ENCODE measurements around the gene RNF224.

Gene RNF224

DNA sequence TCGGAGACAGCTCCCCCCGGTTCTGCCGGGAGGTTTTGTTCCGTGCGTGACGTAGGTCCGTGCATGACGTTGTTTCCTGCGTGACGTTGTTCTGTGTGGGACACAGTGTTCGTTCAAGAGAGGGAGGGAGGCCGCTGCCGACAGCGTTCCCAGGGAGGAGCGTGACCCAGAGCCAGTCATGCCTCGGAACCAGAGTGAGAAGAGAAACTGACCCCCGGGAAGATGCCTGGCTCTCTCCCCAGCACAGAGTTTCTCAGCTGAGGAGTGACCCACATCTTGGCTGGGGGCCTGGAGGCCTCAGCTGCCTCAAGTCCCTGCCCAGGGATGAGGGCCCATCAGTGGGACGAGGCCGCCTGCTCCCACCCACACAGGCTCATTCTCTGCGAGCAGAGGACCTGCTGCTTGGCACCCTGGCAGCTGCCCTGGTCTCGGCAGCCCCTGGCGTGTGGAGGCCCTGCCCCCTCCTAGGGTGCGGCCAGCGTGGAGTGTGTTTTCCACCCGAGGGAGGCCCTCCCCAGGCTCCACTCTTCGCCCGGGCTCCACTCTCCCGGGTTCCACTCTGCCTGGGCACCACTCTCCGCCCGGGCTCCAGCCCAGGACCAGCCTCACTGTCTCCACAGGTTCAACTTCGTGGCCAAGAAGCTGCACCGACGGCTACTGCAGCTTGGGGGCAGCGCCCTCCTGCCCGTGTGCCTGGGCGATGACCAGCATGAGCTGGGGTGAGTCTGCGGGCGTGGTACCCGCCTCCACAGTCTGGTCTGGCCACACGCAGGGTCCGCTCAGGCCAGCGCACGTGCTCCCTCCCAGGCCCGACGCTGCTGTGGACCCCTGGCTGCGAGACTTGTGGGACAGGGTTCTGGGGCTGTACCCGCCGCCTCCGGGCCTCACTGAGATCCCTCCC lies 13.9 kb upstream of the RNF224 start:
- in situ Hi-C loops (cut with MboI; ENCODE audit: low sequenced_read_pairs): no loop called here

DNA sequence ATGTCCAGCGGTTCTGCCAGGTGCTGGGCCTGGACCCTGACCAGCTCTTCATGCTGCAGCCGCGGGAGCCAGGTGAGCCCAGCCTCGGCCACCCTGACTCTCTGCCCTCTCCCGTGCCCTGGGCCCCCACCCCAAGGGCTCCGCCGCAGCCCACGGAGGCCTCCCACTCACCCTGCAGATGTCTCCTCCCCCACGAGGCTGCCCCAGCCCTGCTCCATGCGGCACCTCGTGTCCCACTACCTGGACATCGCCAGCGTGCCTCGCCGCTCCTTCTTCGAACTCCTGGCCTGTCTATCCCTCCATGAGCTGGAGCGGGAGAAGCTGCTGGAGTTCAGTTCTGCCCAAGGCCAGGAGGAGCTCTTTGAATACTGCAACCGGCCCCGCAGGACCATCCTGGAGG lies 12.7 kb upstream of the RNF224 start:
- in situ Hi-C loops (cut with MboI; ENCODE audit: low sequenced_read_pairs): no loop called here

DNA sequence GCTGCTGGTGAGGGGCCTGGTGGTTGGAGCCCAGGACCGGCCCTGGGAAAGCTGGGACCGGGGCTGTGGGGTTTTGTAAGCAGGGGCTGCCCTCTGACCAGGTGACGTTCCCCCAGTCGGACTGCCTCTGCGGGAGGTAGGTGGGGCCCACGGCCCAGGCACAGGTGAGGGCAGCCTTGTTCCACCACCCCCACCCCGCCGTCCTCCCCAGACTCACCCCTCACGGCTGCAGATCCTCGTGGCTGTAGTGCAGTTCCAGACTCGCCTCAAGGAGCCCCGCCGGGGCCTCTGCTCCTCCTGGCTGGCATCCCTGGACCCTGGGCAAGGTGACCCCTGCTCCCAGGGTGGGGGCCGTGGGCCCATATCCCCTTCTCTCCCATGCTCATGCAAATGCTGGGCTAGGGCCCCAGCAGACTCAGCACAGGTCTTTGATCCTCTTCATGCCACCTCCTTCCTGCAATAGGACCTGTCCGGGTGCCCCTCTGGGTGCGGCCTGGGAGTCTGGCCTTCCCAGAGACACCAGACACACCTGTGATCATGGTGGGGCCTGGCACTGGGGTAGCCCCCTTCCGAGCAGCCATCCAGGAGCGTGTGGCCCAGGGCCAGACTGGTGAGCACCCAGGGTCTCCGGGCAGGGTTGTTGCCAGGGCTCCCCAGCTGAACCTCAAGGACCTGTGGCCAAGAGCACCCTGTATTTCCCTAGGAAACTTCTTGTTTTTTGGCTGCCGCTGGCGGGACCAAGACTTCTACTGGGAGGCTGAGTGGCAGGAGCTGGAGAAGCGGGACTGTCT lies 11.9 kb upstream of the RNF224 start:
- in situ Hi-C loops (cut with MboI; ENCODE audit: low sequenced_read_pairs): no loop called here

DNA sequence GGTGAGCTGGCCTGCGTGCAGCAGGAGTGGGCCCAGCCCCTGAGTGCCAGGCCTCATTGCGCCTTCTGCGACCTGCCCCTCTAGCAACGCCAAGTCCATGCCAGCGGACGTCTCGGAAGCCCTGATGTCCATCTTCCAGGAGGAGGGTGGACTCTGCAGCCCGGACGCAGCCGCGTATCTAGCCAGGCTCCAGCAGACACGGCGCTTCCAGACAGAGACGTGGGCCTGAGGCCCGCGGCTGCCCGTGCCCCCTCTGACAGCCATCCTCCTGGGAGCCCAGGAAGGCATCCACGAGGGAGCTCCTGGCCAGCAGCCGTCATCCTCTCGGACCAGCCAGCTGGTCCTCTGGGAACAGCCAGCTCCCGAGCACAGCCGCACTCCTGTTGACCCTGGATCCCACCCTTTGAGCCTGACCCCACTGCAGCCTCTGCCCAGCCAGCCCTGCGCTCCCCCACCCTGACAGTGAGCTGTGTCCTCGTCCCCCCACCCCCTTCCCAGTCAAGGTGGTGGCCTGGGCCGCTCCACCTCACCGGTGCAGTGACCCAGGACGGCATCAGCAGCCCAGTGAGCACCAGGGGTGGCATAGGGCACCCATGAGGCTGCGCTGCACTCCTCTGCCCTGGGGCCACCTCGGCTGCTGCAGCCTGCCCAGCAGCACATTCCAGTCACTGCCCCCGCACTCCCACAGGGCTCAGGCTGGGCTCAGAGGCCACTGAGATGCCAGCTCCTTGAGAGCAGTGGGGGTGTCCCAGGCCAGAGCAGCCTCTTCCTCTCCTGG lies 10.9 kb upstream of the RNF224 start:
- in situ Hi-C loops (cut with MboI; ENCODE audit: low sequenced_read_pairs): no loop called here

DNA sequence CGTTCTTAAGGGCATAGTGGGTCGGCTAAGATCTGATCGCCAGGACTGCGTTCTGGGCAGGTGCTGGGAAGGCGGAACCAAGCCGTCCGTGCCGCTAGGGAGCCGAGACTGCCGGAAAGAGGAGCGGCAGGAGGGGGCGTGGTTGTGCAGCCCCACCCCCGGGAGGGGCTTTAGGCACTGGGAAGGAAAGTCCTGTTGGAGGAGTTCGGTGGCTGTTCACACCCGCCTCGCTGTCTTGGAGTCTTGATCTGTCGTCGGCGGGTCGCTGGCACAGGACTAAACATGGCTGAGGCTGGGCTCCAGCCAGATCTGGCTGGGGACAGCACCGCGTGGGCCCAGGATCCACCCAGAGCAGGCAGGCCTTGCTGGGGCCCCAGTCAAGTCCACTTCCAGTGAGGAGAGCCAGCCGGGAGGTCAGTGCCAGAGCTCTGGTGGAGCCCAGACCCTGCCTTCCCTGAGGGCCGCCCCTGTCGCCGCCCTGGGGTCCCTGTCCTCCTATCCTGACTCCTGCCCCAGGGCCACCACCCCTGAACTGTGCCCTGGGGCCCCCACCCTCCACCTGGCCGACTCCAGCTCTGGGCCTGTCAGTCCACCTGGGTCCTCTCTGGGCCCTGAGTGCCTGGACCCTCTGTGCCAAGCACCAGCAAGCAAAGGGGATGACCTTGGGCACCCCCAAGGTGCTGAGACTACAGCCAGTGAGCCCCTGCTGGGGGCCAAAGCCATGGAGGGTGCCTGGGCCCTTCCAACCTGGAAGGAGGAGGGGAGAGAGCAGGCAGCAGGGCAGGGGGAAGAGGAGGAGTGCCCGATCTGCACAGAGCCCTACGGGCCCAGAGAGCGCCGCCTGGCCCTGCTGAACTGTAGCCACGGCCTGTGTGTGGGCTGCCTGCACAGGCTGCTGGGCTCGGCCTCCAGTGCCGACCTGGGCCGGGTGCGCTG lies 9.8 kb upstream of the RNF224 start:
- in situ Hi-C loops (cut with MboI; ENCODE audit: low sequenced_read_pairs): no loop called here

DNA sequence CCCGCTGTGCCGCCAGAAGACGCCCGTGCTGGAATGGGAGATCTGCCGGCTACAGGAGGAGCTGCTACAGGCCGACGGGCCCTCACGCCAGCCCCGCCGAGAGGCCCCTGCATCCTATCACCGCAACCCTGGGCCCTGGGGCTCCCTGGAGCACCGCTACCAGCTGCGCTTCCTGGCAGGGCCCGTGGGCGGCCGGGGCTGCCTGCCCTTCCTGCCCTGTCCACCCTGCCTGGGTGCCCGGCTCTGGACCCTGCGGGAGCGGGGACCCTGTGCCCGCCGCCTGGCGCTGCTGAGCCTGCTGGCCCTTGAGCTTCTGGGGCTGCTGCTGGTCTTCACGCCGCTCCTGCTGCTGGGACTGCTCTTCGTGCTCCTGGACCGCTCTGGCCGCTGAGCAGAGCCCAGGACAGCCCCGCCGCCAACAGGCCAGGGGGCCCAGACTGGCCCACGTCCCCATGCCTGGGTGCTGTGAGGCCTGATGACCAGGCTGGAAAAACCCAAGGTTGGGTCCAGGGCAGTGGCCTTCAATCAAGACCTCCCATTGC lies 9.0 kb upstream of the RNF224 start:
- in situ Hi-C loops (cut with MboI; ENCODE audit: low sequenced_read_pairs): no loop called here

DNA sequence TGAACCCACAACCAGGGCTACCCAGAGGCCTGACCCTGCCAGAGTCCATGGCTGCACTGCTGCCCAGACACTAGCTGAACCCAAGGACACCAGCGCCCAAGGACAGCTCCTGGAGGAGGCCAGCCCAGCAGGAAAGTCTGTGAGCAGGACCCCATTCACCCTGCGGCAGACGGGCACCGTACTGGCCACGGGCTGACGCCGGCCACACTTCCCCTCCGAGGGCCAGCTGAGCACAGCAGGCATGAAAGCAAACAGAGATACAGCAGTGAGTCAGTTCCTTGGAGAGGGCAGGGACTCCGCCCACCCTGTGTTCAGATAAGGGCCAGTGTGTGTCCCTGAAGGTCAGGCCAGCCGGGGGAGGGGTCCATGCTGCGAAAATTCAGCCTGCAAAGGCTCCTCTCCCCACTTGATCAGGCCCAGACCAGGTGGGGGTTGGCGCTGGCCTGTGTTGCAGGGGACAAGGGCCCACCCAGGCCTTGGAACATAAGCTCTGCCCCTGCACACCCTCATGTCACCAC lies 8.5 kb upstream of the RNF224 start:
- in situ Hi-C loops (cut with MboI; ENCODE audit: low sequenced_read_pairs): no loop called here

DNA sequence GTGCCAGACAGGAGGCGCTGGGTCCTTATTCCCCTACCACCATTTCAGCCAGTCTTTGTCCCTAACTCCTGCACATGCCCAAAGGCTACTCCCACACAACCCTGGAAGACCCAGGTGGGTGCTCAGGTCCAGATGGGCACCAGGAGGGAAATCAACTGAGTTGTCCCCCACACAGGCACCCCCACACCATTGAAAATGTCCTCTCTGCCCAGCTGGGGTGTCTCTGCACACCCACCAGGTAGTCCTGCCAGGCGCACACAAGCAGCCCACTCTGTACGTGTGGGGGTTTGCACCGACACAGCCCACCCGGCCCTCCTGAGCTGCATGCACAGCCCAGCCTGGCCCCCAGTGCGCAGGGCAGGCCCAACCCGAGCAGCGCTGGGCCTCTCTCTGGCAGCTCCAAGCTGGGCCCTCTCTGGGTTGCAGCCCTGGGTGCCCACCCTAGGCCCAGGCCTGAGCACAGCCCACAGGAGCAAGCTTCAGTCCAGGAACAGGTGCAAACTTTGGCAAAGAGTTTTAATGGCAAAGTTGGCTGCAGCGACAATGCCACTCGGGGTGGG lies 7.5 kb upstream of the RNF224 start:
- in situ Hi-C loops (cut with MboI; ENCODE audit: low sequenced_read_pairs): no loop called here

DNA sequence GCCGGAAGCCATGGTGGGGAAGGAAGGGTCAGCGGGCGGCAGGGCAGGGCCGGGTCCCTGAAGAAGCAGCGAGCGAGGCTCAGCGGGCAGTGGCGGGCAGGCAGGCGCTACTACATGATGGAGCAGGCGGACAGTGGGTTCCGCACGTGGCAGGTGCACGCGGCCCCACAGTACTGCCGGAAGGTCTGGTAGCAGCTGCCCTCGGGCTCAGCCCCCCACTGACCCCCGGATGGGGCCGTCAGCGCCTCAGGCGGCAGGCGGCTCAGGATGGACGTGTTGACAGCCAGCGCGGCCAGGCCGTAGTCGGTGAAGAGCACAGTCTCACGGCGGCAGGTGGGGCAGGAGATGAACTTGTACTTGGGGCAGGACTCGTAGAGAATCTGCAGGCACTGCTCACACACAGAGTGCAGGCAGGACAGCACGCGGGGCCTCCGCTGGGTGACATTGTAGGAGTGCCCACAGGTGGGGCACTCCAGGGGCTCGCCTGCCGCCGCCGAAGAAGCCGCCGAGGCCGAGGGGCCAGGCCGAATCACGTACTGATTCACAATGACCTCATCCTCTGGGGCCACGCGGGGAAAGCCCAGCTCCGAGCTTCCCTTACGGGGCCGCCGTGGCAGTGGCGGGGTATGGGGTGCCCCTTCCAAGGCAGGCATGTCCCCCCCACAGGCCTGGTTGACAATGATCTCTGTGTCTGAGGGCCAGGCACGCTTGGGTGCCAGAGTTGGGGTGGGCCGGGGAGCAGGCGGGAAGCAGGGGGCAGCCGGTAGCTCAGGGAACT lies 6.8 kb upstream of the RNF224 start:
- in situ Hi-C loops (cut with MboI; ENCODE audit: low sequenced_read_pairs): no loop called here

DNA sequence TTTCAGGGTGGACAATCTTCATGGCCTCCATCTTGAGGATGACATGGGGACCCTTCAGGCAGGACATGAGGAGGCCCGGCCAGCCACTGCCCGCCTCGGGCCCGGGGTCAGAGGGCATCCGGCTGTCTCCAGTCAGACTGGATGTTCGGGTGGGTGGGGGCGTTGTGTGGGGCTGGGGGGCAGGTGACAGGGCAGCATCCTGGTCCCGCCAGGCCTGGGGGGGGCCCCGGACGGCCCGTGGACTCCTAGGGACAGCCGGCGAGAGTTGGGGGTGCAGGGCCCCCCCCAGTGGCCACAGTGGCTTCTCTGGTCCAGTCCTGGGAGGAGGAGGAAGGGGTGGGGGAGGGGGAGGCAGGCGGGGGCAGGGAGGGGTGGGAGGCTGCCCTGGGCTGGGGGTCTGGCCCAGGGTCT lies 6.2 kb upstream of the RNF224 start:
- in situ Hi-C loops (cut with MboI; ENCODE audit: low sequenced_read_pairs): no loop called here

DNA sequence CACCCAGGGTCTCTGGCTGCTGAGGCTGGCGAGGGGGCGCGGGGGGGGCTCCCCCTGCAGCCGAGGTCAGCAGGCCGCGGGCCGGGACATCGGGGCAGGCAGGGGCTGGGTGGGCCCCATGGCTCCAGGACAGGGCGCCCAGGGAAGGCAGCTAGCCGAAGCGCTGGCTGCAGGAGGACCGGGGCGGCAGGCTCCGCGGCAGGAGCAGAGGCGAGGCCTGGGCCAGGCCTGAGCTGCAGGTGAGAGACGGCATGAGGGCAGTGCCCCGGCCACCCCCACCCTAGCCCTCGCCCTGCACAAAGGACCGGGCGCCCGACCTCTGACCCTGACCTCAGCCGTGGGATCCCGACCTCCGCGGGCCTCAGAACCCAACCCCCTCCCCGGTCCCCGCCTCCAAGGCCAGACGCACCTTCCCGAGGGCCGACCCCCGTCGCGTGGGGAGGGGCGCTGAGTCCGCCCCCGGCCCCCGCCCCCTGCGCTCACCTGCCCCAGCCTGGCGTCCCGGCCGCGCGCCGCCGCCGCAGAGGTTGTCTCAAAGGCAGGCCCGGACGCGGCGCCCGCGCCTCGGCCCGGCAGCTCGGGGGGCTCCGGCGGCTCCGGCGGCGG lies 5.7 kb upstream of the RNF224 start:
- in situ Hi-C loops (cut with MboI; ENCODE audit: low sequenced_read_pairs): no loop called here

DNA sequence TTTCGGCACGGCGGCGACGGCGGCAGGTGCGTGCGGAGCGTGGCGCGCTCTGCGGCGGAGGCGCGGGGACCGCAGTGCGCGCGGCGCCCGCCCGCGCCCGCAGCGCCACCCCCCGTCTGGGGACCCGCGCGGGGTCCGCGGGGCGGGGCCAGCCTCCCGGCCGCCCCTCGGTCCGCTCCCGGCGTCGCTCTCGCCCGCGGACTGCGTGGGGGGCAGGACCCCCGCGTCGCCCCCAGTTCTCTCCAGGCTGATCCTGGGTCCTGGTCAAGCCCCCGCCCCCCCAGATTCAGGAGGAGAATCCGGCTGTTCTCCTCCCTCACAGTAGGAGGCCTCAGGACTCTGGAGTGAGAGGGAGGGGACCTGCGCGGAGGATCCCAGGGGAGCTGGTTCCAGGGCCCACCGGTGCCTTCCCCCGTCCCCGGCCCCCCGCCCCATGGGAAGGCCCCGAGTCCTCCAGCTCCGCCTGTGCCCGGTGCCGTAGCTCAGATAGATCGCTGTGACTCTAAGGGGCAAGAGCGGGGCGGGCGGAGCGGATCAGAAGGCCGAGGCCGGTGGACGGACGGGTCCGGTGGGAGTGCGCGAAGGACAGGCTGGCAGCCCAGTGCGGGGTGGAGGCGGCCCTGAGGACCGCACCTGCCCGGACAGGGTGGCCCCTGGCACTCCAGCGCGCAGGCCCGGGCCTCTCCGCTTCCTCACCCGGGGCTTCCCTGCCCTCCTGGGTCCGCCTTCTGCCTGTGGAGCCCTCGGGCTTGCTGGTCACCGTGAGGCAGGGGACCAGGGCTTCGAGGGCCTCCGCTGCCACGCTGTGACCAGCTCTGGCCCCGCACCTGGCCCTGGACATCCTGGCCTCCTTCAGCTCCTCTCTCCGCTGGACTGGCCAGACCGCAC lies 4.9 kb upstream of the RNF224 start, which contains the start of gene RNF208:
Gene RNF208, minus strand, starts transcription at position 51 of the 888 bp plus-strand sequence. CDS start 1,028 bp downstream, outside the sequence.
- in situ Hi-C loops (cut with MboI; ENCODE audit: low sequenced_read_pairs): no loop called here

DNA sequence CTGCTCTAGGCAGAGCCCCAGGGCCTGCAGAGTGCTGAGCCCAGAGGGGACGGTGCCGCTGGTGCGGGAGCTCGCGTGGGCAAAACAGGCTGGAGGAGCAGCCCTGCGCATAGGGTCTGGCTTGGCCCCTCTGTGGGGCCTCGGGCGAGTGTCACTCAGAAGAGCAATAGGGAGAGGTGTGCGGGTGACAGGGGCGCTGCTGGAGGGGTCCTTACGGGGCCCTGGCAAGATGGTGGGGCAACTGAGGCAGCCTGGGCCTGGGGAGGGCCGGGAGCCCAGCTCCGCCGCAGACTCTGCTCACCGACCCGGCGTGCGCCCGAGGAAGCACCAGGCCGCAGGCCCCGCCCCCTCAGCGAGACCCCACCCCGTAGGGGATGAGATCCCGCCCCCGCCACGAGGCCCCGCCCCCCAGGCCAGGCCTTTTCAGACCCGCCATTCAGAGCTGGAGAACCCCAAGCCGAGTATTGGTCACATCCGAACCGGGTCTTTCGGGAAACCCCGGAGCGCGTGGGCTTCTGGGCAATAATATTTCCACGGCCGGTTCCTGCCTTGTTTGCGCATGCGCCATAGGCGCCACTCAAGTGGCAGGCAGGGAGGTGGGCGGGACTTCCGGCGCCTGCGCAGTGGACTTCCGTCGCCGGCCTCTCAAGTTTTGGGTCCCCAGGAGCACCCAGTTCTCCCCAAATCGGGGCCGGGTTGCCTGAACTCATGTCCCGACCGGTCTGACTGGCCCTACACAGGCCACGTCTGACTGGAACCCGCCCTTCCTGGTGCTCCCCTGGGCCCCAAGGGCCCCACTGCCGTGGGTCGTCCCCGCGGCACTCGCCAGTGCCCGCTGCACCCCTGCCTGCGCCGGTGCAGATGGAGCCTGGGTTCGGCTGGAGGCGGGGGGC lies 4.0 kb upstream of the RNF224 start:
- in situ Hi-C loops (cut with MboI; ENCODE audit: low sequenced_read_pairs): no loop called here

DNA sequence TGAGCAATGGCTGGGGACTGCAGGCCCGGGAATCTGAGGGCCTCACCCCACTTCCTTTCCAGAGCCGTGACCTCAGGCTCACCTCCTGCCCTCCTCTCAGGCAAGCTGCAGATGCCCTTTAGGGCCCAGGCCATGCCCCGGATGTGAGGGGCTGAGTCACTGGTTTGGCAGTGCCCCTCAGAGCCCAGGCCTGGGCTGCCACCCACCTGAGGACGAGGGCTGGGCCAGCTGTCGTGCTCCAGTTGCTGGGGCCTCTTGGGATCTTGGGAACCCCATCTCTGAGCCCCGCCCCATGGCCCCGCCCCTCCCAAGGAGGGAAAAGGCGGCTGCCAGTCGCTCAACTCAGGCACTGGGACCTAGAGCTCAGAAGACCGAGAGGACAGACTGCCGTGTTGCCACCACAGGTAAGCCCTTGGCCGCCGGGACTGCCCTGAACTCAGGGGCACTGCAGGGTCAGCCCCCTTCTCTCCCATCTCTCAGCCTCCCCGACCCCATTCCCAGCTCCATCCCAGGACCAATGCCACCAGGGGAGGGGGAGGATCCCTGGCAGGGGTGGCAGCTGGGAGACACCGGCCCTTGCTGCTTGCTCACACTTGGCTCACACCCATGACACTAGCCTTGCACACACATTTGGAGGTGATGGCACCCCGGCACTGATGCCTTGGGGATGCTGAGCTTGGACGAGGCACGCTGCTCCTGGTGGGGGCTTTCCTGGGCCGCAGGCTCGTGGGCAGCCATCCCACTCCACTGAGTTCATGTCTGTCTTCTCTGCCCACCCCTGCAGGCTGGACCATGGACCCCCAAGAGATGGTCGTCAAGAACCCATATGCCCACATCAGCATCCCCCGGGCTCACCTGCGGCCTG lies 2.2 kb upstream of the RNF224 start, which contains the start of gene CYSRT1:
Gene CYSRT1, plus strand, starts transcription at position 345 of the 865 bp plus-strand sequence. Its CDS starts 448 bp downstream, at position 793.
- in situ Hi-C loops (cut with MboI; ENCODE audit: low sequenced_read_pairs): no loop called here
